HG03460 (cell line): Measurements from ENCODE around the gene TMEM141.

Source experiments
- ATAC-seq: cut with Tn5 transposase; IDR thresholded peaks from one replicate; pipeline ENCODE4 v1.9.1; 2021; ENCODE audit not compliant: unreplicated experiment

TMEM141 gene

GRCh38 chr9:136790640-136791515, at the start of gene TMEM141:
Gene TMEM141, plus strand, starts transcription at chr9:136791344. Its CDS starts 27 bp downstream, at chr9:136791371.
- peak; percentile 81 for ATAC-seq

- ATAC-seq: no peak
These were observed 49.1 kb upstream of the TMEM141 start for GRCh38 chr9:136741883-136742571.

GRCh38 chr9:136742591-136743391, 48.4 kb upstream of the TMEM141 start, which contains the start of gene LCN10:
Gene LCN10, minus strand, starts transcription at chr9:136742940. Its CDS starts 37 bp downstream, at chr9:136742903.
- no peak for ATAC-seq

GRCh38 chr9:136743639-136744211, 47.4 kb upstream of the TMEM141 start:
- ATAC-seq: no peak

- no peak for ATAC-seq
These were observed 46.4 kb upstream of the TMEM141 start for GRCh38 chr9:136744773-136745172.

GRCh38 chr9:136745389-136746154, 45.6 kb upstream of the TMEM141 start:
- ATAC-seq: no peak

DNA sequence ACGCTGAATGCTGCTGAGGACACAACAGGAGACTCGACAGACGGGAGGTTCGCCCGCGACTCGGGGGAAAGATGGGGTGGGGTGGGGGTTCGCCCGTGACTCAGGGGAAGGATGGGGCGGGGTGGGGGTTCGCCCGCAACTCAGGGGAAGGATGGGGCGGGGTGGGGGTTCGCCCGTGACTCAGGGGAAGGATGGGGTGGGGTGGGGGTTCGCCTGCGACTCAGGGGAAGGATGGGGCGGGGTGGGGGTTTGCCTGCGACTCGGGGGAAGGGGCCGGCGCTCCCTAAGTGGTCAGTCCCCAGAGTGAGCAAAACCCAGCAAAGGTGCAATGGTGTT, 45.0 kb upstream of the TMEM141 start:
- ATAC-seq: no peak

DNA sequence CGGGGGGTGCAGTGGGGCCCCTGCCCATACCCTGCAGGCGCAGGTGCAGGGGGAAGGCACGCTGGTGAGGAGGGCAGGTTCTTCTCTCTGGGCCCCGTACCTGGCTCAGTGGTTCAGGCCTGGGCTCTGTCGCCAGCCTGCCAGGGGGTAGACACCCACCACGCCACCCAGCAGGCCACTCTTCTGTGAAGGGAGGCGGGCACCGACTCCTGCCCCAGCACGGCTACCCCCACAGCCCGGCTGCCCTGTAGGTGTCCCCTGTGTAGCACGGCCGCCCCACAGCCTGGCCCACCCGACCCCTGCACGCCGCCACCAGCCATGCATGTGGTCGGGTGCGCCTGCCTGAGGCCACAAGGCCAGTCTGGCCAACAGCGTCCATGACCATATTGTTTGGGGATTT, 44.5 kb upstream of the TMEM141 start:
- ATAC-seq: no peak

DNA sequence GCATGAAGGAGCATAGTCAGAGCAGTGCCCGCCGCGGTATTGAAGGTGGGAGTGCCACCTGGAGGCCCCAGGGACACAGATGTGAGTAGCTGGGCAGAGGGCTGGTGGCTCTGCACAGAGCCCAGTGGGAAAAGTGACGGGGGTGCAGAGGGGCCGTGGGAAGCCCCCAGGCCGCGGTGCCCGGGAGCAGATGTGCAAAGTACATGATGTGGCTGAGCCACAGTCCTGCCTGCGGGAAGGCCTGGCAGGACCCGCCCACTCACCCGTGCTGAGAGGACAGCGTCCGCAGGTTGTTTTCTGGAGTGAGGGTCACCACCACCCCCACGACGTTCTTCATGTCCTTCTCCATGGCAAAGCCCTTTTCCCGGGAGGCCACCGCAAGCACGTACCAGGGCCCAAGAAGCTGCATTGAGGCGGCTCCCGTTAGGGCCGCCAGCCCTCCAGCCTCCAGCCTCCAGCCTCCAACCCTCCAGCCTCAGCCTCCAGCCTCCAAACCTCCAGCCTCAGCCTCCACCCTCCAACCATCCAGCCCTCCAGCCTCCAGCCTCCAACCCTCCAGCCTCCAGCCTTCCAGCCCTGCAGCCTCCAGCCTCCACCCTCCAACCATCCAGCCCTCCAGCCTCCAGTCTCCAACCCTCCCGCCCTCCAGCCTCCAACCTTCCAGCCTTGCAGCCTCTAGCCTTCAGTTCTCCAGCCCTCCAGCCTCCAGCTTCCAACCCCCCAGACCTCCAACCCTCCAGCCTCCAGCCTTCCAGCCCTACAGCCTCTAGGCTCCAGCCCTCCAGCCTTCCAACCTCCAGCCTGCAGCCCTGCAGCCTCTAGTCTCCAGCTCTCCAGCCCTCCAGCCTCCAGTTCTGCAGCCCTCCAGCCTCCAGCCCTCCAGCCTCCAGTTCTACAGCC, 43.7 kb upstream of the TMEM141 start:
- no peak for ATAC-seq

GRCh38 chr9:136748201-136748600, 42.9 kb upstream of the TMEM141 start, which contains the start of gene LCN6:
Gene LCN6, minus strand, starts transcription at chr9:136748525. Its CDS starts 42 bp downstream, at chr9:136748483.
- ATAC-seq: no peak

- ATAC-seq: no peak
These were observed 42.2 kb upstream of the TMEM141 start for GRCh38 chr9:136748666-136749611.

DNA sequence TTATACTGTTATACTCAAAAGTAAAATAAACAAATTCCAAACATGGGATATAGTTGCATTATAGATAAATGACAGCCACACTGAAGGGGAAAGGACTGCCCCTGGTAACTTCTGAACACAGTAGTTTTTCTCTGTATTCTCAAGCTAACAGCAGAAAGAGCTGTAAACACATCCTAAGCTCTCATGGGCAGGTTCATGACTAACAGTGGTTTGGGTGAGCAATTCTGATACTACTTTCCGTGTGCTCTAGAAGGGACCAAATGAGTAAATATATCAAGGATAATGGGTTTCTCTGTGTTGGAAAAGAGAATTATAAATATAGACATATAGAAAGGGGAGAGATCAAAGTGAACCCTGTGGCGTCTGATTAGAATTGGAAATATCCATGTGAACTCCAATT, 40.6 kb upstream of the TMEM141 start:
- no peak for ATAC-seq

DNA sequence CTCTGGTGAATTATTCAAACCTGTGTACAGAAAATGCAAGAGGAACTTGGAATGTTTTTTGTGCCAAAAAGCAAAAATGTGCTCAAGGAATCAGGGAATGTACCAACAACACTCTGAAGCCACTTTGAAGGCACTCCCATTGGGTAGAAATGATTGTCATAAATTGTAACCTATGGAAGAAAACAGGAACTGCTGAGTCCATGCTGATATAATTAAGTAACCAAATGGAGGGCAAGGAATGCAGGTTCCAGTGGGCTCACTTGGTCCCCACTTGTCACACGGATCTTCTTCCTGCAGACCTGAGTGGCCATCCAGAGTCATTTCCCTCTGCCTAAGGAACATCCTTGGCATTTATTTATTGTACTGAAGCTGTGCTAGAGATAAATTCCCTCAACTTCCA, 39.9 kb upstream of the TMEM141 start:
- no peak for ATAC-seq

- no peak for ATAC-seq
These were observed 39.3 kb upstream of the TMEM141 start for GRCh38 chr9:136751814-136752213.

GRCh38 chr9:136753371-136754058, 37.6 kb upstream of the TMEM141 start:
- ATAC-seq: no peak

- ATAC-seq: no peak
These were observed 37.0 kb upstream of the TMEM141 start for GRCh38 chr9:136754059-136754572.

DNA sequence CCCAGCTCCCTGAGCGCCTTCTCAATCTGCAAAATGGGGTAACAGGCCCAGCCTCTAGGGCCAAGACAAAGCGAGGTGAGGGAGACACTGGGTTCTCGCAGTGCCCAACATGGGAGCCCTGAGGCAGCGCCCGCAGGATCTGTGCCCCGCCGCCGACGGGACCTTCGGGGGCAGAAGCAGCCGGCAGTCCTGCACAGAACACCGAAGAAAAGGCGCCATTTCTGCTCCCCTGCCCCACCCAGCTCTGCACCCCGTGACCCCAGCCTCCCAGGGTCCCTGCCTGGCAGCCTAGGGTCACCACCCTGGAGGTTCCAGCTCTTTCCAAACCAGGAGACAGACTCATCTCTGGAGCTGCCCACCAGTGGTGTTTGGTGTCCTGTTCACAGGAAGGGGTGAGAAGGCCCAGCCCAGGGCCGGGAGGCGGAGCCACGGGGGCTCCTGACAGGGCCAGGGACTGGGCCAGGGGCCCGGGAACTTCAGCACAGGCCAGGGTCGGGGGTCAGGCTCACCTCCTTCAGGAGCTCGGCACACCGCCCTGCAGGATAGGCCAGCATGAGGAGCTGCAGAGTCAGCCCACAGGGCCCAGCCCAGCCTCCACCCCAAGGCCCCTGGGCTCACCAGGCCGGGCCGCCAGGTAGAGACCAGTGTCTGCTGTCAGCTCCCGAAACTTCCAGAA, 36.4 kb upstream of the TMEM141 start:
- no peak for ATAC-seq
